Pancreas (tissue), 10 donors: Measurements from ENCODE around the gene STH. TPM values are rescaled to one million over a fixed set of nuclear protein-coding genes. Genes with fewer than 3 reads are reported as not detected.

Experiments
- ATAC-seq, 4 donors: fragments of 200-7000 bp; cut with Tn5 transposase; one replicate each; pipeline versions ENCODE4 v1.8.0 to v1.9.1; 2020; ENCODE audit warnings: mild to moderate bottlenecking in 4 of 4, moderate library complexity in 4 of 4
- DNase-seq, 6 donors: peaks; one replicate each; pipeline ENCODE4 v3.0.0-alpha.2; 2020
- FAIRE-seq: peaks from 2 replicates; lab custom pipeline; 2012; peaks lifted over from hg19 to GRCh38; lab: Jason Lieb, UNC
- H3K27ac ChIP-seq, 4 donors: fragments of 200-600 bp; sonication (generic); 1 replicate in 3 of 4; 2 replicates in 1 of 4; pipeline versions ENCODE4 v1.5.0 to v1.8.0; 2020
- H3K27me3 ChIP-seq, 4 donors: fragments of 200-600 bp; one replicate each; pipeline ENCODE4 v1.8.0; 2021
- H3K36me3 ChIP-seq, 3 donors: fragments of 200-600 bp; sonication (generic) in 1 of 3; one replicate each; pipeline versions ENCODE4 v1.5.0 to v1.8.0; 2020 to 2021
- H3K4me1 ChIP-seq, 3 donors: fragments of 200-600 bp; one replicate each; pipeline ENCODE4 v1.8.0; 2021
- H3K4me3 ChIP-seq, 4 donors: fragments of 200-600 bp; sonication (generic) in 2 of 4; one replicate each; pipeline versions ENCODE4 v1.5.0 to v1.8.0; 2020 to 2021
- H3K9me3 ChIP-seq, 4 donors: fragments of 200-600 bp; one replicate each; pipeline ENCODE4 v1.8.0; 2021
- CTCF ChIP-seq, 4 donors: fragments of 200-600 bp; sonication (generic) in 3 of 4; IDR thresholded peaks; one replicate each; pipeline versions ENCODE4 v1.5.0 to v1.8.0; 2021; ENCODE audit warnings: antibody characterized with exemption in 4 of 4
- WGBS, 2 donors: extraction: QIAGEN DNeasy Blood & Tissue Kit; methylation state at CpG; one replicate each; pipeline ENCODE4 v1.1.7; 2013; 5-methylcytosine and 5-hydroxymethylcytosine counted together
- intact Hi-C, 3 donors: fragments of 100-400 bp; cut with DNase I; formaldehyde crosslinking; loops; one replicate each; pipeline versions ENCODE4 v1.11.1 to v1.14.2; 2022
- polyA plus RNA-seq, 2 donors: library from polyadenylated mRNA; stranded (reverse); fragments of 200-250 nt; gene quantifications; one replicate each; pipeline ENCODE4 v1.2.3, GENCODE V29; 2013
- total RNA-seq, 6 donors: library from RNA; stranded (reverse); fragmentation: NEBNext Ultra II Directional in 4 of 6; extraction: Animal tissue kit (Norgen Biotek cat#: 25700) in 4 of 6; gene quantifications; one replicate each; pipeline versions ENCODE4 v1.2.1 to v1.2.4, GENCODE V29; 2021 to 2023
- donor health status: healthy with polysubstance abuse.
- donor health status: DM: no; HTN: no; CAD: no; lungs with moderate emphysema.
- donor health status: DM: no; HTN: no; CAD: no.
- donor health status: control.
- donor health status: control.
- donor health status: Bipolar disorder and iron deficiency.
- donor health status: DM: yes; HTN: yes; CAD: no.
- donor health status: DM: no; HTN: no; CAD: no.
- donor health status: DM: no; HTN: no; CAD: no.
- donor health status: DM: yes; HTN: yes; CAD: no.

The STH gene
- total and polyA plus RNA-seq, 8 donors: not detected

- intact Hi-C loops: no loop called here
- DNase-seq (no peak), ATAC-seq (no peak), FAIRE-seq (no peak)
- H3K36me3 ChIP-seq: no peaks in the 10 kb centered on the region
- H3K27me3 ChIP-seq: no peaks in the 10 kb centered on the region
- 67 to 70% methylated on average over 6 of the region's 6 CpGs for WGBS, 2 donors
- no peak overlapping the region for H3K27ac ChIP-seq
- no peak overlapping the region for H3K4me3 ChIP-seq
- no peak for TF ChIP-seq CTCF (IDR thresholded peaks at IDR 0.05)
- H3K4me1 ChIP-seq: no peaks in the 10 kb centered on the region
- H3K9me3 ChIP-seq: no peaks in the 10 kb centered on the region
Observed at GRCh38 chr17:45961206-45961605, 37.8 kb upstream of the STH start.

DNA sequence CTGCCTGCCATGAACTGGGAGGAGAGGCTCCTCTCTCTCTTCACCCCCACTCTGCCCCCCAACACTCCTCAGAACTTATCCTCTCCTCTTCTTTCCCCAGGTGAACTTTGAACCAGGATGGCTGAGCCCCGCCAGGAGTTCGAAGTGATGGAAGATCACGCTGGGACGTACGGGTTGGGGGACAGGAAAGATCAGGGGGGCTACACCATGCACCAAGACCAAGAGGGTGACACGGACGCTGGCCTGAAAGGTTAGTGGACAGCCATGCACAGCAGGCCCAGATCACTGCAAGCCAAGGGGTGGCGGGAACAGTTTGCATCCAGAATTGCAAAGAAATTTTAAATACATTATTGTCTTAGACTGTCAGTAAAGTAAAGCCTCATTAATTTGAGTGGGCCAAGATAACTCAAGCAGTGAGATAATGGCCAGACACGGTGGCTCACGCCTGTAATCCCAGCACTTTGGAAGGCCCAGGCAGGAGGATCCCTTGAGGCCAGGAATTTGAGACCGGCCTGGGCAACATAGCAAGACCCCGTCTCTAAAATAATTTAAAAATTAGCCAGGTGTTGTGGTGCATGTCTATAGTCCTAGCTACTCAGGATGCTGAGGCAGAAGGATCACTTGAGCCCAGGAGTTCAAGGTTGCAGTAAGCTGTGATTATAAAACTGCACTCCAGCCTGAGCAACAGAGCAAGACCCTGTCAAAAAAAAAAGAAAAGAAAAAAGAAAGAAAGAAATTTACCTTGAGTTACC lies 36.7 kb upstream of the STH start:
- no peak for TF ChIP-seq CTCF (IDR thresholded peaks at IDR 0.05)
- WGBS, 2 donors: 89 to 91% methylated on average over 12 of the region's 12 CpGs
- no peak for DNase-seq
- intact Hi-C loops: no loop called here
- Histone ChIP-seq H3K4me1 (no peaks in the 10 kb centered on the region), H3K27ac (no peak overlapping the region), H3K9me3 (no peaks in the 10 kb centered on the region), H3K4me3 (no peak overlapping the region), H3K36me3 (no peaks in the 10 kb centered on the region), H3K27me3 (no peaks in the 10 kb centered on the region)
- no peak for FAIRE-seq
- no peak for ATAC-seq

DNA sequence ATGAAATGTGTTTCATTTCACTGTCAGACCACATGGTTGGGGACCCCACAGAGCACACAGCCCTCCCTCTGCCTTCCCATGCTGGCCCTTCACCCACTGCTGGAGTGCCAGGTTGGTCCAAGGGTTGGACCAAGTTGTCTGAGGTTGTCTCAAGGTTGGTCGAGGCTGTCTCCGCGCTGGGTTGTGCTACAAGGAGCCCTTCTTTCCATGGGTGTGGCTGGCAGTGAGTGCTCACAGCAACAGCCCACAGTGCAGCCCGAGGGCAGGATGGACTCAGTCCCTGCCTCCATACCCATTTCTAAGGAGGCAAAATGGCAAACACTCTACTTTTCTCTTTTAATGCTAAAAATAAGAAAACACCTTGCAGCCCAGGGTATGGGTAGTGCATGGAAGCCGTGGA lies 35.8 kb upstream of the STH start:
- Histone ChIP-seq H3K4me3 (no peak overlapping the region), H3K4me1 (no peaks in the 10 kb centered on the region), H3K27me3 (no peaks in the 10 kb centered on the region), H3K36me3 (no peaks in the 10 kb centered on the region), H3K27ac (no peak overlapping the region), H3K9me3 (no peaks in the 10 kb centered on the region)
- DNase-seq: no peak
- WGBS, 2 donors: 86 to 88% methylated on average over 5 of the region's 5 CpGs
- intact Hi-C loops: no loop called here
- no peak for TF ChIP-seq CTCF (IDR thresholded peaks at IDR 0.05)
- FAIRE-seq: no peak
- ATAC-seq: no peak

DNA sequence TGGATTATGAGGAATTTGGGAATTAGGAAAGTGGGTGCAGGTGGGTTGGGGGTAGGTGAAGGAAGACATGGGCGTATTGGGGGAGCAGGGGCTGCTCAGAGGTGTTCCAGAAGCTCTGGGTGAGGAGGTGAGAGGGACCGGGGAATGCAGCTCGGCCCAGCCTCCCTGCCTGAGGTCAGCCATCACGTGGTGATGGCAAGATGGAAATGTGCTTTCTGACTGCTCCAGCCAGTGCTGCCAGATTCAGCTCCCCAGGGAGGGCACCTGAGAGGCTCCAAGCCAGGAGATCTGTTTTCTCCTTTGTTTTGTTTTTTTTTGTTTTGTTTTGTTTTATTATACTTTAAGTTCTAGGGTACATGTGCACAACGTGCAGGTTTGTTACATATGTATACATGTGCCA lies 35.2 kb upstream of the STH start:
- 68 to 78% methylated on average over 5 of the region's 5 CpGs for WGBS, 2 donors
- no peaks in the 10 kb centered on the region for H3K27me3 ChIP-seq
- DNase-seq (no peak), FAIRE-seq (no peak), ATAC-seq (no peak)
- intact Hi-C loops: no loop called here
- H3K4me3 ChIP-seq: no peak overlapping the region
- H3K36me3 ChIP-seq: no peaks in the 10 kb centered on the region
- no peak overlapping the region for H3K27ac ChIP-seq
- no peaks in the 10 kb centered on the region for H3K4me1 ChIP-seq
- TF ChIP-seq CTCF (IDR thresholded peaks at IDR 0.05): no peak
- H3K9me3 ChIP-seq: no peaks in the 10 kb centered on the region

GRCh38 chr17:45964634-45965033 lies 34.4 kb upstream of the STH start:
- ATAC-seq: no peak
- FAIRE-seq: no peak
- Histone ChIP-seq H3K27me3 (no peaks in the 10 kb centered on the region), H3K9me3 (no peaks in the 10 kb centered on the region), H3K27ac (no peak overlapping the region), H3K4me1 (no peaks in the 10 kb centered on the region), H3K36me3 (no peaks in the 10 kb centered on the region), H3K4me3 (no peak overlapping the region)
- TF ChIP-seq CTCF (IDR thresholded peaks at IDR 0.05): no peak
- 79 to 90% methylated on average over 4 of the region's 4 CpGs for WGBS, 2 donors
- no peak for DNase-seq
- intact Hi-C loops: no loop called here
